Measurements from ENCODE around the gene BTN1A1.
"Not testable (repeated sequence)": the region's sequence is repeated elsewhere in the genome, so short reads cannot be mapped to it uniquely, and the experiment has no call there.

BTN1A1 gene

GRCh38 chr6:26475823-26476729, 24.0 kb upstream of the BTN1A1 start:
- no peak for DNase-seq

- no peak for DNase-seq
Observed at GRCh38 chr6:26476896-26477295, 23.2 kb upstream of the BTN1A1 start.

- DNase-seq: no peak
Observed at GRCh38 chr6:26477426-26477825, 22.7 kb upstream of the BTN1A1 start.

DNA sequence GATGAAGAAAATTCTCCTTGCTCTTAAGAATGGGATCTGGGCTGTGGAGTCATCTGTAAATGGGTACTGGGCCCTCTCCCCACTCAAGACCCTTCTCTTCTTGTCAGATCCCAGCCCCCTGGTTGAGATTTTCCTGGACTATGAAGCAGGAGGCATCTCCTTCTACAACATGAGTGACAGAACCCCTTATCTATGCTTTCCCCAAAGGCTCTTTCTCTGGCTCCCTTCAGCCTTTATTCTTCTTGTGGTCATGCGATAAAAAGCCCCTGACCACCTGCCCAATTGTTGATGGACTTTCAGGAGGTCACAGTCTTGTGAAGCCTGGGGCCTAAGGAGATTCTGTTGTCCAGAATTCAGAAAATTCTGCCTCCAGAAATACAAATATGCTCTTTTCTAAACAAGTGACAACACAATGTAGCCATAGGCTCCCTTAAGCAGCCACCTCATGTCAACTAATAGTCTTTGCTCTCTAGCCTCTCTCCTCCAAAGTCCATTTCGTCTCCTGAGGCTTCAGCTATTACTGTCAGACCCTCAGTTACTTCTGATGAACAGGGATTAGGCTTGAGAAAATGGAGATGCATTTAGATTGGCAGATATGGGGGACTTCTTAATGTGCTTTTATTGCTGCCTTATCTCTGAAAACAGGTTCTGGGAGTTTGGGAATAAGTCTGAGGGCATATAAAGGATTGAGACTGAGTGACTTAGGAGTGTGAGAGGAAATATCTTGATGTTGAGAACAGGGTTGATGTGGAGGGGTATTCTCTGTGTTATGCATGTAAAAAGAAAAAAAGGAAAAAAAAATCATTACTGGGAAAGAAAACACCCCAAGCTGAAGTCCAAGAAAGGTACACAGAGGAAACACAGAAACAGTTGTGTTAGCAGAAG, 21.8 kb upstream of the BTN1A1 start:
- DNase-seq: no peak

GRCh38 chr6:26478985-26479278, 21.2 kb upstream of the BTN1A1 start:
- DNase-seq: no peak

DNA sequence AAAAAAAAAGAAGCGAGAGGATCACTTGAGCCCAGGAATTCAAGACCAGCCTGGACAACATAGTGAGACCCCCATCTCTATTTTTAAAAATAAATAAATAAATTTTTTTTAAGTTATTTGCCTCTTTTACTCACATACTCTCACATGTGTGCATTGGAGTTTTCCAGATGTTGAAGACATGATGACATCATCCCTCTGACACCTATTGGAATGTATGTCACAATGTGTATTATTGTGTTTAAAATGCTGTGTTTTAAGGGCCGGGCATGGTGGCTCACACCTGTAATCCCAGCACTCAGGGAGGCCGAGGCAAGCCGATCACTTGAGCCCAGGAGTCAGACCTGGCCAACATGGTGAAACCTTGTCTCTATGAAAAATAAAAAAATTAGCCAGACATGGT, 17.8 kb upstream of the BTN1A1 start:
- no peak for DNase-seq

GRCh38 chr6:26483727-26484126, 16.4 kb upstream of the BTN1A1 start:
- DNase-seq: no peak

- no peak for DNase-seq
Observed at GRCh38 chr6:26484161-26484560, 15.9 kb upstream of the BTN1A1 start.

- no peak for DNase-seq
Observed at GRCh38 chr6:26485112-26485780, 14.9 kb upstream of the BTN1A1 start.

DNA sequence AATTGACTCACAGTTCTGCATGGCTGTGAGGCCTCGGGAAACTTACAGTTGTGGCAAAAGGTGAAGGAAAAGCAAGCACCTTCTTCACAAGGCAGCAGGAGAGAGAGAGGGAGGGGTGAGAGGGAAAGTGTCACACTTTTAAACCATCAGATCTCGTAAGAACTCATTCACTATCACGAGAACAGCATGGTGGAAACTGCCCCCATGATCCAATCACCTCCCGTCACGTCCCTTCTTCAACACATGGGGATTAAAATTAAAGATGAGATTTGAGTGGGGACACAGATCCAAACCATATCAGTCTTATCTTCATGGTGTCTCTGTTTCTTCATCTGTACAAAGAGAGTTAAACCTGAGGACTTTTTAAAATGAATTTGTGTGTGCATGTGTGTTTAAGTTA, 13.7 kb upstream of the BTN1A1 start:
- no peak for DNase-seq

- DNase-seq: no peak
Observed at GRCh38 chr6:26487466-26487865, 12.6 kb upstream of the BTN1A1 start.

DNA sequence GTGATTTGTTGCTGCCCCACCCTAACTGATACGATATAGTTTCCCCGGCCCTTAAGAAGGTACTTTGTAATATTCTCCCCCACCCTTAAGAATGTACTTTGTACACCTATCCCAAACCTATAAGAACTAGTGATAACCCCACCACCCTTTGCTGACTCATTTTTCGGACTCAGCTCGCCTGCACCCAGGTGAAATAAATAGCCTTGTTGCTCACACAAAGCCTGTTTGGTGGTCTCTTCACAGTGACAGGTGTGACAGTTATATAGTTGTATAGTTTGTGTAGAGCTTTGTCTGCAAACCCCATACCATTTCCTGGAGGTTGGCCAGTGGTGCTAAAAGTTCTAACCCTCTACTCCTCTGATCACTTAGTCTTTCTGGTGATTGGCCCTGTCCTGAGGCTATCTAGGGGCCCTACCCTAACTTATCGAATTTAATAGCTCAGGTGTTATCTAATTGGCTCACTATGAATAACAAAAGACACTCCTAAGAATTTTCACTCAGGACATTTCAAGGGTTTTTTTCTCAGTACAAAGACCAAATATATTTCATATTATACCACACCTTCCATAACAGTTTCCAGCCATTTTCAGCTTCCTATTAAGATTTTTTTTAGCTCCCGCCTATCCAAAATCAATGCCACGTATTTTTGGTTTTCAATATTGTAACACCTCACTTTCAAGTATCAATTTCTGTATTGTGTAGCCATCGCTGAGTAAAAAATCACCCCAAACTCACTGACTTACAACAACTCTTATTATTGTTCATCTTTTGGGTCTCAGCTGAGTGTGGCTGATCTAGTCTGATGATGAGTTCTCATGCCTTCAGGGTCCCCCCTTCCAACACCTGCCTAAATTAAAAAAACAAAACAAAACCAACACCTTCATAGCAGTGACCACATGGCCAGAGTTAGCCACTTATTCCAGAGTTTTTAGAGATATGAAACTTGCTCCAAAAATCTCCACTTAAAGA, 9.8 kb upstream of the BTN1A1 start:
- no peak for DNase-seq

DNA sequence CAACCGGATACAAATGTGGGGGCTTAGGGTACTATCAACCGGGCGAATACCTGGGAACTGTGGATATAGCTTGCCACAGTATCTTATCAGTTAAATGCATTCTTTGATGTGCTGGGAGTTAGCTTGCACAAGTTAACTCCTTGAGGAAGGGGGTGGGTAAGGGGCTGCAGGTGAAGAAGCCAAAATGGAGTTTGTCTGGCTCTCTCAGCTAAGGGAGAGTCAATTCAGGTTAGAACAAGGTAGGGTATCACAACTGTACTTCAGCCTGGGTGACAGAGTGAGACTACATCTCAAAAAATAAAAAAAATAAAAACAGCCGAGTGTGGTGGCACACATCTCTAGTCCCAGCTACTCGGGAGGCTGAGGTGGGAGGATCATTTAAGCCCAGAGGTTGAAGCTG, 8.5 kb upstream of the BTN1A1 start:
- no peak for DNase-seq

DNA sequence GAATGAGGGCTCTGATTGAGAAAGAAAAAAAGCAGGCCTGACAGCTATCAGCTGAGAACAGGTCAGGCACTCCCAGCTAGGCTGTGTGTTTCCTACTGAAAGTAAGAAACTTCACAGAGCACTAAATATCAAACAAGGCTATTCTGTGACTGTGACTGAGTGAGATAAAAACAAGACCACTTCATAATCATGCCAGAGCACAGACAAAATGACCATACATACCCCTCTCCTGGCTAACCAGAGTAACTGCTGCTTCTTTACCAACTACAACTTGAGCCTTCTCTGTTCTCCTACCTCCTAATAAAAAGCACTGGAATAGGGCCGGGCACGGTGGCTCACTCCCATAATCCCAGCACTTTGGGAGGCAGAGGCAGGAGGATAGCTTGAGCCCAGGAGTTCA, 6.8 kb upstream of the BTN1A1 start:
- DNase-seq: no peak

DNA sequence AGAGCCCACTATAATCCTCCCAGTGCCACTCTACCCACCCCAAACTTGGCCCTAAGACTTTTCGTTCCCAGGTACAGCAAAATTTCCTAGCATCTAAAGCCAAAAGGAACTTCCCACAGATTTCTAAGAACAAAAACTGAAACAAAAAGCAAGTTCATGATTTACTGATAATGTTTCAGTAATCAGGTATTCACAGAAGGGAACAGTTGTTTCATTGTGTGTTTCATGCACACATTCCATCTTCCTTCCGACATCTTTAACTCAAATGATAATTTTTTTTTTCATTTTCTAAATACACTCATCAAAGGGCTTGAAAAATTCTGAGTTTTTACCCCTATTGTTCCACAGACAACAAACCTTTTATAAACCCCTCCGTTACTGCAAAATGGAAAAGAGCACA, 6.0 kb upstream of the BTN1A1 start:
- DNase-seq: no peak

DNA sequence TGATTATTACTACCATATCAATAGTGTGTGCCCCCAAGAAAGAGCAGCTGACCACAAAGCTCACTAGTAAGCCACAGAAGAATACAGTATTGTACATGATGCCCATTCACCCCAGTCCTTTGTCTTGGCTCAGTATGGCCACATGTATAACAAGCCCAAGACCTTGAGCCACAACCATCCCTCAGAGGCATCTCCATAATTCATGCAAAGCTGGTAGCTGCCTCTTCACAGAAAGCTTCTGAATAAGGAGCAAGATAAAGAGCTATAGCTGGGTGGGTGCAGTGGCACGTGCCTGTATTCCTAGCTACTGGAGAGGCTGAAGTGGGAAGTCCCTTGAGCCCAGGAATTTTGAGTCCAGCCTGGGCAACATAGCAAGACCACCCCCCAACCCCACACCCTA, 4.8 kb upstream of the BTN1A1 start:
- no peak for DNase-seq

DNA sequence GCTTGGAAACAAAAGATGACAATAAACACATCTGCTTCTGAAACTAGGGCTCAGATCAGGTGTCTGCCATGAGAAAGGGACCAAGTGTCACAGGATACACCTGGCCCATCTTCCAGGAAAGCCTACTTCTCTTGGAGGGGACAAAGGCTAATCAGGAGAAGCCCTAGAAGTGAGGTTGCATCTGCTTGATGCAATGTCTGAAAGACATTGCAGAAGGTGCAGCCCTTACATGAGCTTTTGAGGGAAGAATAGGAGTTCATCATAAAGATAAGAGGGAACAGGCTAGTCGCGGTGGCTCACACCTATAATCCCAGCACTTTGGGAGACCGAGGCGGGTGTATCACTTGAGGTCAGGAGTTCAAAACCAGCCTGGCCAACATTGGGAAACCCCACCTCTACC, 2.5 kb upstream of the BTN1A1 start:
- DNase-seq: no peak

DNA sequence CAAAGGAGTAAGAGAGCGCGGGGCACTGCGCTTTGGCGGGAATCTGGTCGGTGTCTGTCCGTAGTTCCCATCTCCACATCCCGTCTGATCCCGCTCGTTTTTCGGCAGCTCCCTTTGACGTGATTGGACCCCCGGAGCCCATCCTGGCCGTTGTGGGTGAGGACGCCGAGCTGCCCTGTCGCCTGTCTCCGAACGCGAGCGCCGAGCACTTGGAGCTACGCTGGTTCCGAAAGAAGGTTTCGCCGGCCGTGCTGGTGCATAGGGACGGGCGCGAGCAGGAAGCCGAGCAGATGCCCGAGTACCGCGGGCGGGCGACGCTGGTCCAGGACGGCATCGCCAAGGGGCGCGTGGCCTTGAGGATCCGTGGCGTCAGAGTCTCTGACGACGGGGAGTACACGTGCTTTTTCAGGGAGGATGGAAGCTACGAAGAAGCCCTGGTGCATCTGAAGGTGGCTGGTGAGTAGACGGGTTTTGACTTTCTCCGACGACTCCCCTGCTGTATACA, 1.4 kb downstream of the BTN1A1 start:
- DNase-seq: peak; percentile 46

DNA sequence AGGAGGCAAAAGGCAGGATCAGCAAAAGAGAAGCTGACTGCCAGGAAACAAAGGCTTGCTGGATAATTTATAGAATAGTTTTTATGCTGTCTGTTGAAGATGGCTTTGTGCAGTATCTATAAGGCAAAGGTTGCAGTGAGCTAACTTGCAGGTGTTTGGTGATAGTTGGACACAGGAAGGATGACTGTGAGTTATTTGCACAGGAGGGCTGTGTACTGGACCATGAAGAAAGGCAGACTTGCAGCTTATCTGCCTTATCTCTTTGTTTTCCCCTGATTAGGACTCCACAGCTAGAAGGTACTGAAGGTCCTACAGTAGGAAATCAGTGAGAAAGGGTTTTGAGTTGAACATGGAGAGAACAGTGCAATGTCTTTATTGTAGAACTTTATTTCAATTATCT, 2.1 kb downstream of the BTN1A1 start:
- no peak for DNase-seq

GRCh38 chr6:26502626-26503025, 2.5 kb downstream of the BTN1A1 start:
- no peak for DNase-seq

DNA sequence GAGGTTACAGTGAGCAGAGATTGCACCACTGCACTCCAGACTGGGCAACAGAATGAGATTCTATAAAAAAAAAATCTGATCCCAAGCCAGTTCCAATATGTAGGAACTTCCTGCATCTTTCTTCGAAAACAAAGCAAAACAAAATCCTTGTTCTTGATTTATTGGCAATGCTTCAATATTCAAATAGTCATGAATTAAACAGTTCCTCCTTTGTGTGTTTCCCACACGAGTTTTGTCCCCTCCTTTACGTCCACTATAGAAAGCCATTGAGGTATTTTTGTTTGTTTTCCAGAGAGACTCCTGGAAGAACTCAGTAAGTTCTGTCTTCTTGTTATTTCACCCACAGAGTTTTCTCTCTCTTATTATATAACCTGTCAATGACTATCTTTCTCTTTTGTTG, 7.6 kb downstream of the BTN1A1 start:
- no peak for DNase-seq

GRCh38 chr6:26511033-26511432, 10.9 kb downstream of the BTN1A1 start:
- not testable (repeated sequence) for DNase-seq

Measured in right hindlimb (tissue), 1 donor.